NCI-H345 (cell line): ENCODE results near the gene MKKS.
"Not testable (repeated sequence)": the region's sequence is repeated elsewhere in the genome, so short reads cannot be mapped to it uniquely, and the experiment has no call there.

ENCODE experiments used
- DNase-seq: peaks from one replicate; lab custom pipeline; 2025; lab: John Stamatoyannopoulos, UW

Gene MKKS

GRCh38 chr20:10412591-10413408, 21.2 kb downstream of the MKKS start:
- DNase-seq = no peak

GRCh38 chr20:10411673-10412072, 22.3 kb downstream of the MKKS start:
- no peak for DNase-seq

GRCh38 chr20:10408108-10408813, 25.8 kb downstream of the MKKS start:
- no peak for DNase-seq

GRCh38 chr20:10404959-10405530, 29.0 kb downstream of the MKKS start:
- no peak for DNase-seq

- no peak for DNase-seq
Measured at GRCh38 chr20:10404023-10404628, 29.9 kb downstream of the MKKS start.

GRCh38 chr20:10402938-10403608, 30.9 kb downstream of the MKKS start:
- no peak for DNase-seq

- no peak for DNase-seq
Measured at GRCh38 chr20:10398834-10399369, 35.1 kb downstream of the MKKS start.

GRCh38 chr20:10394752-10395151, 39.3 kb downstream of the MKKS start:
- not testable (repeated sequence) for DNase-seq

GRCh38 chr20:10390709-10391108, 43.3 kb downstream of the MKKS start:
- DNase-seq = no peak

- no peak for DNase-seq
Measured at GRCh38 chr20:10388597-10388996, 45.4 kb downstream of the MKKS start.

- no peak for DNase-seq
Measured at GRCh38 chr20:10387686-10388085, 46.3 kb downstream of the MKKS start.

- no peak for DNase-seq
Measured at GRCh38 chr20:10385850-10386544, 48.0 kb downstream of the MKKS start.

- no peak for DNase-seq
Measured at GRCh38 chr20:10381477-10381876, 52.5 kb downstream of the MKKS start.

GRCh38 chr20:10379761-10380160, 54.3 kb downstream of the MKKS start:
- DNase-seq = no peak

- DNase-seq = no peak
Measured at GRCh38 chr20:10376270-10377075, 57.5 kb downstream of the MKKS start.

- no peak for DNase-seq
Measured at GRCh38 chr20:10375191-10375590, 58.8 kb downstream of the MKKS start.

GRCh38 chr20:10374036-10374435, 60.0 kb downstream of the MKKS start:
- DNase-seq = no peak

- no peak for DNase-seq
Measured at GRCh38 chr20:10371467-10371866, 62.6 kb downstream of the MKKS start.

- DNase-seq = no peak
Measured at GRCh38 chr20:10370091-10370887, 63.7 kb downstream of the MKKS start.

- no peak for DNase-seq
Measured at GRCh38 chr20:10369723-10370090, 64.3 kb downstream of the MKKS start.
